ENCODE measurements around the gene NAT9. TPM values are rescaled to one million over a fixed set of nuclear protein-coding genes. Genes with fewer than 3 reads are reported as not detected.
A peak's percentile ranks its signal among the peaks of the same experiment; 100 is the strongest.

Gene NAT9
- total and polyA plus RNA-seq, 10 donors = 25.6 to 48.4 (median 38.5) TPM

GRCh38 chr17:74792586-74793105 lies 16.5 kb upstream of the NAT9 start:
- intact Hi-C loops (cut with DNase I; ENCODE audit: low total_unique reads) = loop anchor here (5.0 to 10.0 kb wide), 2 partner anchors 70 to 142 kb away; partner anchors contain the start of gene OTOP3
- Histone ChIP-seq H3K27ac (no peak overlapping the region), H3K9me3 (no peaks in the 10 kb centered on the region), H3K27me3 (replicated peaks in 1 of 7) (no peaks in the 10 kb centered on the region), H3K4me1 (peaks cover 9 to 21% (median 18%) of the 10 kb centered on the region in 6 donors), H3K4me3 (no peak overlapping the region), H3K36me3 (peaks cover 0 to 94% (median 52%) of the 10 kb centered on the region in 6 donors)
- TF ChIP-seq POLR2AphosphoS5 (IDR thresholded peaks at IDR 0.05) = no peak
- TF ChIP-seq CTCF (IDR thresholded peaks at IDR 0.05 in 8 of 11, conservative IDR thresholded peaks at IDR 0.05 in 3 of 11) = no peak
- no peak for TF ChIP-seq POLR2A (IDR thresholded peaks at IDR 0.05)
- no peak for DNase-seq
- 89 to 97% (median 94%) methylated on average over 12 of the region's 12 CpGs for WGBS, 5 donors

- TF ChIP-seq POLR2AphosphoS5 (IDR thresholded peaks at IDR 0.05) (no peak), POLR2A (IDR thresholded peaks at IDR 0.05) (no peak), CTCF (IDR thresholded peaks at IDR 0.05 in 8 of 11, conservative IDR thresholded peaks at IDR 0.05 in 3 of 11) (no peak)
- H3K27me3 ChIP-seq (replicated peaks in 1 of 7) = no peaks in the 10 kb centered on the region
- H3K27ac ChIP-seq = peak overlapping the region in 3 of 8 donors; percentile 26 to 30 (median 26)
- 63 to 74% (median 66%) methylated on average over 21 of the region's 21 CpGs for WGBS, 5 donors
- no peak overlapping the region for H3K4me3 ChIP-seq
- peaks cover 0 to 83% (median 31%) of the 10 kb centered on the region in 6 donors for H3K36me3 ChIP-seq
- peaks cover 9 to 38% (median 27%) of the 10 kb centered on the region in 6 donors for H3K4me1 ChIP-seq
- no peaks in the 10 kb centered on the region for H3K9me3 ChIP-seq
- intact Hi-C loops (cut with DNase I; ENCODE audit: low total_unique reads) = loop anchor here (5.0 to 10.0 kb wide), 2 partner anchors 72 to 144 kb away; partner anchors contain the start of gene OTOP3
- no peak for DNase-seq
These were observed 14.3 kb upstream of the NAT9 start for GRCh38 chr17:74790161-74791058.

GRCh38 chr17:74786431-74787055 lies 10.4 kb upstream of the NAT9 start:
- H3K4me1 ChIP-seq = peaks cover 9 to 60% (median 27%) of the 10 kb centered on the region in 6 donors
- no peaks in the 10 kb centered on the region for H3K27me3 ChIP-seq (replicated peaks in 1 of 7)
- intact Hi-C loops (cut with DNase I; ENCODE audit: low total_unique reads) = no loop called here
- H3K9me3 ChIP-seq = no peaks in the 10 kb centered on the region
- peak overlapping the region in 4 of 8 donors; percentile 9 to 41 (median 26) for H3K27ac ChIP-seq
- 52 to 71% (median 56%) methylated on average over 16 of the region's 16 CpGs for WGBS, 5 donors
- H3K36me3 ChIP-seq = peaks cover 0 to 62% (median 11%) of the 10 kb centered on the region in 6 donors
- no peak overlapping the region for H3K4me3 ChIP-seq
- TF ChIP-seq POLR2AphosphoS5 (IDR thresholded peaks at IDR 0.05) (peak in 1 of 3 donors; percentile 13), CTCF (IDR thresholded peaks at IDR 0.05 in 8 of 11, conservative IDR thresholded peaks at IDR 0.05 in 3 of 11) (no peak), POLR2A (IDR thresholded peaks at IDR 0.05) (no peak)
- DNase-seq = no peak

Measured in spleen (tissue), 11 donors.